Activated CD8-positive, alpha-beta T cell treated with anti-CD3 and anti-CD28 coated beads for 36 hours (primary cell): ENCODE data around the gene FBXO4. TPM values are rescaled to one million over a fixed set of nuclear protein-coding genes. Genes with fewer than 3 reads are reported as not detected.
A peak's percentile ranks its signal among the peaks of the same experiment; 100 is the strongest.

Experiments
- ATAC-seq: fragments of 200-7000 bp; cut with Tn5 transposase; one replicate; pipeline ENCODE4 v1.10.0; 2021; ENCODE audit warnings: mild to moderate bottlenecking, moderate library complexity
- CTCF ChIA-PET: fragments of 350-600 bp; sonication (Branson Sonifier 250); formaldehyde crosslinking; loops from one replicate; lab custom pipeline; 2021; ENCODE audit warnings: antibody characterized with exemption; lab: Charles Lee
- POLR2A ChIA-PET: fragments of 350-600 bp; sonication (Branson Sonifier 250); formaldehyde crosslinking; loops from one replicate; lab custom pipeline; 2021; ENCODE audit warnings: antibody characterized with exemption; lab: Charles Lee
- DNase-seq: peaks from one replicate; pipeline ENCODE4 v3.0.0-alpha.2; 2020
- H3K27ac Mint-ChIP-seq: one replicate; pipeline ENCODE4 v1.8.0; 2021; ENCODE audit warnings: mild to moderate bottlenecking, mixed read lengths
- H3K27me3 Mint-ChIP-seq: one replicate; pipeline ENCODE4 v1.8.0; 2021; ENCODE audit warnings: mixed read lengths
- H3K36me3 Mint-ChIP-seq: one replicate; pipeline ENCODE4 v1.8.0; 2021; ENCODE audit warnings: low read depth, mixed read lengths
- H3K4me1 Mint-ChIP-seq: one replicate; pipeline ENCODE4 v1.8.0; 2021; ENCODE audit warnings: low read depth, mixed read lengths
- H3K4me3 Mint-ChIP-seq: one replicate; pipeline ENCODE4 v1.8.0; 2021; ENCODE audit warnings: mild to moderate bottlenecking, moderate library complexity, mixed read lengths
- H3K9me3 Mint-ChIP-seq: one replicate; pipeline ENCODE4 v1.8.0; 2021; ENCODE audit warnings: mixed read lengths
- CTCF ChIP-seq: fragments of 200-600 bp; IDR thresholded peaks from one replicate; pipeline ENCODE4 v1.8.0; 2022; ENCODE audit warnings: antibody characterized with exemption, mild to moderate bottlenecking
- intact Hi-C: fragments of 100-400 bp; cut with micrococcal nuclease; formaldehyde crosslinking; loops from one replicate; pipeline ENCODE4 v1.10.0; 2022
- total RNA-seq, 2 experiments: library from RNA; stranded (reverse); gene quantifications; one replicate each; pipeline ENCODE4 v1.2.3, GENCODE V29; 2021

Gene FBXO4
- total RNA-seq, result 10 to 100 TPM; 18.5 to 21.0 TPM

- POLR2A ChIA-PET, result interaction anchor here (0.5 to 1.8 kb wide), 8 partner anchors 9 to 71 kb away, joined by 3 to 23 read pairs (median 4); partner anchors contain the start of gene RIMOC1
- Mint-ChIP-seq H3K4me1 (peaks cover 11% of the 10 kb centered on the region), H3K36me3 (peaks cover 6% of the 10 kb centered on the region), H3K9me3 (no peaks in the 10 kb centered on the region), H3K27me3 (no peaks in the 10 kb centered on the region), H3K4me3 (peak within 1 kb of the TSS; percentile 72), H3K27ac (peak within 1 kb of the TSS; percentile 93)
- TF ChIP-seq CTCF, result peak; percentile 46
- intact Hi-C loops, result loop anchor here (2.0 to 5.0 kb wide), 3 partner anchors 20 to 68 kb away; partner anchors contain the start of genes OXCT1 and RIMOC1
- ATAC-seq (peak; percentile 98), DNase-seq (peak; percentile 90)
- CTCF ChIA-PET, result interaction anchor here (0.5 to 1.7 kb wide), 4 partner anchors 15 to 66 kb away, joined by 3 to 5 read pairs (median 4); no protein-coding TSS in a partner anchor
Observed at GRCh38 chr5:41924872-41925554, at the start of gene FBXO4. Gene FBXO4, plus strand, starts transcription at chr5:41925281. Its CDS starts 29 bp downstream, at chr5:41925310.

- no peak for TF ChIP-seq CTCF
- CTCF ChIA-PET, result interaction anchor here (1.0 to 2.1 kb wide), 6 partner anchors 9 to 181 kb away, joined by 3 to 6 read pairs (median 4); partner anchors contain the start of gene RIMOC1
- H3K36me3 Mint-ChIP-seq, result no peaks in the 10 kb centered on the region
- intact Hi-C loops, result no loop called here
- ATAC-seq, result no peak
- no peak overlapping the region for H3K27ac Mint-ChIP-seq
- no peak overlapping the region for H3K4me3 Mint-ChIP-seq
- DNase-seq, result no peak
- H3K4me1 Mint-ChIP-seq, result peaks cover 12% of the 10 kb centered on the region
- POLR2A ChIA-PET, result interaction anchor here (1.2 to 2.2 kb wide), 2 partner anchors 28 to 49 kb away, joined by 4 to 6 read pairs; partner anchors contain the start of genes FBXO4 and RIMOC1
- peaks cover 3% of the 10 kb centered on the region for H3K27me3 Mint-ChIP-seq
- no peaks in the 10 kb centered on the region for H3K9me3 Mint-ChIP-seq
Observed at GRCh38 chr5:41876678-41877077, 48.4 kb upstream of the FBXO4 start.

- intact Hi-C loops, result no loop called here
- TF ChIP-seq CTCF, result no peak
- CTCF ChIA-PET, result interaction anchor here (1.2 to 1.5 kb wide), 4 partner anchors 8 to 180 kb away, joined by 3 to 5 read pairs (median 4); partner anchors contain the start of gene RIMOC1
- Mint-ChIP-seq H3K4me3 (no peak overlapping the region), H3K9me3 (no peaks in the 10 kb centered on the region), H3K4me1 (peaks cover 10% of the 10 kb centered on the region), H3K36me3 (no peaks in the 10 kb centered on the region), H3K27me3 (peaks cover 3% of the 10 kb centered on the region), H3K27ac (no peak overlapping the region)
- POLR2A ChIA-PET, result interaction anchor here (0.6 to 1.2 kb wide), 2 partner anchors 48 to 327 kb away, joined by 3 to 4 read pairs; partner anchors contain the start of gene FBXO4
- no peak for DNase-seq
- ATAC-seq, result no peak
Observed at GRCh38 chr5:41877408-41877807, 47.7 kb upstream of the FBXO4 start.

DNA sequence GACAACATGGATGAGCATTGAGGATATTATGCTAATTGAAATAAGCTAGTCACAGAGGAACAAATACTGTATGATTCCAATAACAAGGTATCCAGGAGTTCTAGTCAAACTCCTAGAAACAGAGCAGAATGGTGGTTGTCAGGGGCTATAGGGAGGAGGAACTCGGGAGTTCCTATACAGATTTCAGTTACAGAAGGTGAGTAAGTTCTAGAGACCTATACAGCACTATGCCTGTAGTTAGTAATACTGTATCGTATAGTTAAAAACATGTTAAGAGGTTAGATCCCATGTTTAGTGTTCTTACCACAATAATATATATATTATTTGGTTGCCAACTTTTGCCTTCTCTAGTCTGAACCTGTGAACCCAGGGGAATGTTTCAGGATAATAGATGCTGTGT, 46.9 kb upstream of the FBXO4 start:
- POLR2A ChIA-PET, result no interaction called here
- no peak overlapping the region for H3K27ac Mint-ChIP-seq
- ATAC-seq, result no peak
- TF ChIP-seq CTCF, result no peak
- peaks cover 10% of the 10 kb centered on the region for H3K4me1 Mint-ChIP-seq
- H3K36me3 Mint-ChIP-seq, result no peaks in the 10 kb centered on the region
- H3K4me3 Mint-ChIP-seq, result no peak overlapping the region
- no peaks in the 10 kb centered on the region for H3K9me3 Mint-ChIP-seq
- CTCF ChIA-PET, result interaction anchor here (1.4 to 1.5 kb wide), 2 partner anchors 26 to 179 kb away, joined by 3 to 5 read pairs; partner anchors contain the start of gene RIMOC1
- no peak for DNase-seq
- intact Hi-C loops, result no loop called here
- peaks cover 3% of the 10 kb centered on the region for H3K27me3 Mint-ChIP-seq
